HepG2 (cell line): ENCODE data around the gene SYNDIG1.

Experiments
- CREBL2 ChIP-seq: sonication (generic); formaldehyde crosslinking; IDR thresholded peaks from 2 replicates; pipeline ENCODE4 v1.8.1; 2023; ENCODE audit warnings: missing genetic modification reagents, mild to moderate bottlenecking, borderline replicate concordance
- MNT ChIP-seq: fragments of 450-650 bp; IDR thresholded peaks from 2 replicates; pipeline ENCODE4 v1.6.1; 2016
- NR2F1 ChIP-seq, 2 experiments: fragments of 450-650 bp in 1 of 2; formaldehyde crosslinking in 1 of 2; IDR thresholded peaks; 2 replicates each; pipeline versions ENCODE4 v1.5.0 to v1.6.1; 2016 to 2020; ENCODE audit warnings: mild to moderate bottlenecking in 1 of 2, missing compliant biosample characterization in 1 of 2, missing genetic modification reagents in 1 of 2, moderate library complexity in 1 of 2
- THAP8 ChIP-seq: sonication (generic); formaldehyde crosslinking; IDR thresholded peaks from 2 replicates; pipeline ENCODE4 v1.5.1; 2020; ENCODE audit warnings: missing genetic modification reagents, mild to moderate bottlenecking, borderline replicate concordance
- ZHX1 ChIP-seq: sonication (generic); formaldehyde crosslinking; IDR thresholded peaks from 2 replicates; pipeline ENCODE4 v1.8.1; 2022; ENCODE audit warnings: low read depth, mild to moderate bottlenecking, missing genetic modification reagents
- ZNF749 ChIP-seq: sonication (generic); formaldehyde crosslinking; IDR thresholded peaks from 2 replicates; pipeline ENCODE4 v1.8.0; 2022; ENCODE audit warnings: mild to moderate bottlenecking, missing genetic modification reagents, moderate library complexity, borderline replicate concordance
- TF ChIP-seq, protein P1 (sequence below): IDR thresholded peaks from 2 replicates; pipeline ENCODE4 v1.6.1; 2012; ENCODE audit warnings: inconsistent platforms
- TF ChIP-seq, protein P2 (sequence below): sonication (generic); formaldehyde crosslinking; IDR thresholded peaks from 2 replicates; pipeline ENCODE4 v1.4.0; 2020; ENCODE audit warnings: low read depth, mild to moderate bottlenecking, missing genetic modification reagents

GRCh38 chr20:24442909-24443308 lies 26.5 kb upstream of the SYNDIG1 start:
- TF ChIP-seq, protein P1, sequence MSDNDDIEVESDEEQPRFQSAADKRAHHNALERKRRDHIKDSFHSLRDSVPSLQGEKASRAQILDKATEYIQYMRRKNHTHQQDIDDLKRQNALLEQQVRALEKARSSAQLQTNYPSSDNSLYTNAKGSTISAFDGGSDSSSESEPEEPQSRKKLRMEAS, result no peak
- TF ChIP-seq CREBL2 (no peak), ZHX1 (CRISPR knock-in tag) (no peak), THAP8 (CRISPR knock-in tag) (no peak), MNT (no peak), NR2F1 (CRISPR knock-in tag; IDR thresholded peaks at IDR 0.05) (no peak), ZNF749 (CRISPR knock-in tag) (no peak)
- TF ChIP-seq, protein P2, sequence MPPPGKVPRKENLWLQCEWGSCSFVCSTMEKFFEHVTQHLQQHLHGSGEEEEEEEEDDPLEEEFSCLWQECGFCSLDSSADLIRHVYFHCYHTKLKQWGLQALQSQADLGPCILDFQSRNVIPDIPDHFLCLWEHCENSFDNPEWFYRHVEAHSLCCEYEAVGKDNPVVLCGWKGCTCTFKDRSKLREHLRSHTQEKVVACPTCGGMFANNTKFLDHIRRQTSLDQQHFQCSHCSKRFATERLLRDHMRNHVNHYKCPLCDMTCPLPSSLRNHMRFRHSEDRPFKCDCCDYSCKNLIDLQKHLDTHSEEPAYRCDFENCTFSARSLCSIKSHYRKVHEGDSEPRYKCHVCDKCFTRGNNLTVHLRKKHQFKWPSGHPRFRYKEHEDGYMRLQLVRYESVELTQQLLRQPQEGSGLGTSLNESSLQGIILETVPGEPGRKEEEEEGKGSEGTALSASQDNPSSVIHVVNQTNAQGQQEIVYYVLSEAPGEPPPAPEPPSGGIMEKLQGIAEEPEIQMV (CRISPR knock-in tag), result no peak
